ENCODE results near the gene ZNF497. TPM values are rescaled to one million over a fixed set of nuclear protein-coding genes. Genes with fewer than 3 reads are reported as not detected.
A peak's percentile ranks its signal among the peaks of the same experiment; 100 is the strongest.

ZNF497 gene
- total RNA-seq, 4 donors from 2014 or later, result 0.70 to 4.4 (median 2.1) TPM; not detected in 1

- peak in 1 of 3 donors; percentile 24 for DNase-seq
- TF ChIP-seq CTCF (IDR thresholded peaks at IDR 0.05) (peak in 1 of 6 experiments; percentile 18), POLR2A (IDR thresholded peaks at IDR 0.05) (no peak)
- Histone ChIP-seq H3K9me3 (no peaks in the 10 kb centered on the region), H3K27me3 (no peaks in the 10 kb centered on the region), H3K27ac (no peak overlapping the region), H3K36me3 (no peaks in the 10 kb centered on the region), H3K4me1 (peaks cover 0 to 24% (median 7%) of the 10 kb centered on the region in 4 donors), H3K4me3 (no peak overlapping the region)
Observed at GRCh38 chr19:58328999-58329398, 33.6 kb downstream of the ZNF497 start.

DNA sequence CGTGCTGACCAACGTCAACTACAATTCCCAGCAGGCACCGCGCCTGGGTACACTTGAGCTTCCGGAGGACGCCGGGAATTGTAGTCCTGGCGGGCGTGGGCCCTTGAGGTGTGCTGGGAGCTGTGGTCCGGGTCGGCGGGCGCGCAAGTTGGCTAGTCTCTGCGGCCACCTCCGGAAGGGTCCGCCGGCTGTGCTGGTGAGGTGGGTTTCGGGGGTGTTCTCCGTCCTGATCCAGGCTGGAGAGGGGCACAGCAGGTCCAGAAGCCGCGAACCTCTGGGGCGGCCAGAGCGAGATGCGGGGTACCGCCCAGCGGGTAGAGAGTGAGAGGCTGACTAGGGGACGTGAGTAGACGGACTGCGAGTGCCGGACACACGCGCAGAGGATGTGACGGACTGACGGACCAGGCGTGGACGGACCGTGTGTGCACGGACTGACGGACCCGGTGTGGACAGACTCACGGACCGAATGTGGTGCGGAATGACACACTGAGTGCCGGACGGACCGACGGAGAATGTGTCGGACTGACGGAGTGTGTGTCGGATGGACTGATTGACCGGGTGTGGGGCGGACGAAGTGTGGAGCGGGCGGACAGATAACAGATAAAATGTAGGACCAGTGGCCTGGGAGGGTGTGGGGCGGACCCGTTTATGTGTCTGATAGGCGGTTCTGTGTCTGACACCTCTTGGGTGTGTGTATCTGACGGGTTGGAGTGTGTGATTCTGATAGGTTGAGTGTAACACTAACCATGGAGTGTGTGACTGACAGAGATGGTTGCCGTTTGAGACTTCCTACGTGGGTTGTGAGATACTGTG, 35.4 kb downstream of the ZNF497 start, which contains the start of gene ZSCAN22:
ZSCAN22 (plus strand) TSS at position 81 of the 813 bp plus-strand sequence. CDS start 7,809 bp downstream, outside the sequence.
- H3K4me1 ChIP-seq, result peaks cover 0 to 24% (median 7%) of the 10 kb centered on the region in 4 donors
- no peaks in the 10 kb centered on the region for H3K36me3 ChIP-seq
- no peaks in the 10 kb centered on the region for H3K9me3 ChIP-seq
- peak within 1 kb of the TSS; percentile 71 to 94 (median 87) for H3K27ac ChIP-seq
- DNase-seq, result peak; percentile 97 to 99 (median 98)
- no peaks in the 10 kb centered on the region for H3K27me3 ChIP-seq
- TF ChIP-seq POLR2A (IDR thresholded peaks at IDR 0.05) (peak; percentile 23 to 51), CTCF (IDR thresholded peaks at IDR 0.05) (peak in 1 of 6 experiments; percentile 9)
- peak within 1 kb of the TSS; percentile 56 to 92 (median 70) for H3K4me3 ChIP-seq

DNA sequence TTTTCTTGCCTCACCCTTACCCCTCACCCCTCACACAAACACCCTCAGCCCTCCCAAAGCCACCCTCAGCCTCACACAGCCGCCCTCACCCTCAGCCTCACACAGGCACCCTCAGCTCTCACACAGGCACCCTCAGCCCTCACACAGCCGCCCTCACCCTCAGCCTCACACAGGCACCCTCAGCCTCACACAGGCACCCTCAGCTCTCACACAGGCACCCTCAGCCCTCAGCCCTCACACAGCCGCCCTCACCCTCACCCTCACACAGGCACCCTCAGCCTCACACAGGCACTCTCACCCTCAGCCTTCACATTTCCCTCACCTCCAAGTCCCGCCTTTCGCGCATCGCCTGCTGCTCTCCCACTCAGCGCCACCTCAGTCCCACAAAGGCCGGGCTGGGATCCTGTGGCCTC, 36.0 kb downstream of the ZNF497 start:
- Histone ChIP-seq H3K4me1 (peaks cover 0 to 24% (median 7%) of the 10 kb centered on the region in 4 donors), H3K4me3 (peak overlapping the region; percentile 56 to 92 (median 70)), H3K36me3 (no peaks in the 10 kb centered on the region), H3K27me3 (no peaks in the 10 kb centered on the region), H3K9me3 (no peaks in the 10 kb centered on the region), H3K27ac (peak overlapping the region; percentile 71 to 94 (median 87))
- DNase-seq, result no peak
- TF ChIP-seq CTCF (IDR thresholded peaks at IDR 0.05) (no peak), POLR2A (IDR thresholded peaks at IDR 0.05) (no peak)

DNA sequence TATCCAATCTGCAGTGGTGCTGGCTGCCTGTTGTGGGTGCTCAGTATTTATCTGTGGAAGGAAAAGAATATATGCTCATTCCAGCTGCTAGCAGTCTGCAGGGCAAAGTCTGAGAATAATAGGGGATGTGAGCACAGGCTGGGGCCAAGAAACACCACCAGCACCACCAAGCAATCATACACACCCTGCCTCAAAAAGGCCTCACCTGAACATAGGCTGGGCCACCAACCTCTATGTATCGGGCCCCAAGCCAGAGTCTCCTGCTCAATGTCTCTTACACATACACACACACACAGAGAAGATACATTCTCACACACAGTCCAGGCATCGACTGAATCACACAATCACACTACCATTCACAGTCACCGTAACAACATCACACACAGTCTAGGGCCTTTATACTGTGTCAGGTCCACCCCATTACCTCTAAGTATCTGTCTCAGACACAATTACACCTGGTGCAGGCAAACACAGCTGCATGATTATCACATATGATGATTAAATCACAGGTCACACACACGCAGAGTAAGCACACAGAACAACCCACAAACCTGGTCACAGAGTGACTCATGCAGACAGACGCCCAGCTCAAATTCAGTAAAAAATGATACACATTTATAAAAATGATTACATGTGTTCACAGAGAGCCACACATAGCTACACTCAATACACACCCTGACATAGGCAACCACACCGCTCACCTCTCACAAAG, 37.1 kb downstream of the ZNF497 start:
- peak overlapping the region in 1 of 4 donors; percentile 68 for H3K4me3 ChIP-seq
- no peaks in the 10 kb centered on the region for H3K9me3 ChIP-seq
- no peak for DNase-seq
- peaks cover 0 to 24% (median 7%) of the 10 kb centered on the region in 4 donors for H3K4me1 ChIP-seq
- H3K36me3 ChIP-seq, result no peaks in the 10 kb centered on the region
- no peak overlapping the region for H3K27ac ChIP-seq
- H3K27me3 ChIP-seq, result no peaks in the 10 kb centered on the region
- TF ChIP-seq POLR2A (IDR thresholded peaks at IDR 0.05) (no peak), CTCF (IDR thresholded peaks at IDR 0.05) (no peak)

DNA sequence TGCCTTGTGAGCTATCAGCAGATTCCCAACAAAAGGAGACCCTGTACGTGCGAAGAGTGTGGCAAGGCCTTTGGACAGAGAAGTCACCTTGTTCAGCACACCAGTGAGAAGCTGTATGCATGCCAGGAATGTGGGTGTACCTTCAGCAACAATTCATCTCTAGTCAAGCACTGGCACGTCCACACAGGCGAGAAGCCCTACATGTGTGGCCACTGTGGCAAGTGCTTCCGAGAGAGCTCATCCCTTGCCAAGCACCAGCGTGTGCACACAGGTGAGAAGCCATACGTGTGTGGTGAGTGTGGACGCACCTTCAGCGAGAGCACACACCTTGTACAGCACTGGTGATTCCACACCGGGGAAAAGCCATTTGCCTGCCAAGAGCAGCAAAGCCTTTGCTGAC, 43.3 kb downstream of the ZNF497 start:
- Histone ChIP-seq H3K36me3 (peaks cover 0 to 13% (median 0%) of the 10 kb centered on the region in 3 donors), H3K9me3 (no peaks in the 10 kb centered on the region), H3K27me3 (no peaks in the 10 kb centered on the region), H3K4me3 (no peak overlapping the region), H3K4me1 (no peaks in the 10 kb centered on the region), H3K27ac (no peak overlapping the region)
- TF ChIP-seq POLR2A (IDR thresholded peaks at IDR 0.05), result no peak
- no peak for TF ChIP-seq CTCF (IDR thresholded peaks at IDR 0.05)
- peak in 1 of 3 donors; percentile 32 for DNase-seq

All from Peyer's patch (tissue), 4 donors.